Superior temporal gyrus (tissue), 1 donor: ENCODE results near the gene PUM2.

Source experiments
- DNase-seq: peaks from one replicate; pipeline ENCODE4 v3.0.0-alpha.2; 2016; ENCODE audit errors: extremely low spot score

Gene PUM2

DNA sequence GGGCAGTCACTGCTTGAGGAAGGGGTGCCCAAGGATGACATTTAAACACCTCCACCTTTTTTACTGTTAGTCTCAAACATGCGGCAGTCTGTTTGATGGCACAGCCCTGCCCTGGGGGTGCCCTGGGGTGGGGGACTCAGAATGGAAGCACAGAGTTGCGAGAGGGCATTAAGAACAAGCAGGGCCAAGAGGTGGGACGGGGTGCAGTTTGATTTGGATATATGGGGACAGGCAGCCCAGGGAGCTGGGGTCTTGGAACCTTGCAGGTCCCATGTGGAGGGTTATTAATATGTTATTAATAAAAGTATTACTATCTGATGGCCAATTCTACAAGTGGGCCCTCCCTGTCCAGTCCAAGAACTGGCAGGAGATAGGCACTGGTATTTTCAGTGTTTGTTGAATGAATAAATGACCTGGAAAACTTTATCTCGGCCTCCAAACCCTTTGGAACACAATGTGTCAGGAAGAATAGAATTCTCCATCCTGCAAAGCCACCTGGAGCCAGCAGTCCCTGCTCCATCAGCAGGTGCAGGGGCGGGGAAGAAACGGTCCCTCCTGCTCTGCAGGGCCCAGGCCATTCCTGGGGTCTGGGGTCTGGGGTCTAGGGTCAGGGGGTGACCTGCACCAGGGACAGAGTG lies 150.9 kb downstream of the PUM2 start:
- DNase-seq: no peak

GRCh38 chr2:20198796-20199632 lies 151.6 kb downstream of the PUM2 start:
- no peak for DNase-seq
